Measurements from ENCODE around the gene TBX3.

DNA sequence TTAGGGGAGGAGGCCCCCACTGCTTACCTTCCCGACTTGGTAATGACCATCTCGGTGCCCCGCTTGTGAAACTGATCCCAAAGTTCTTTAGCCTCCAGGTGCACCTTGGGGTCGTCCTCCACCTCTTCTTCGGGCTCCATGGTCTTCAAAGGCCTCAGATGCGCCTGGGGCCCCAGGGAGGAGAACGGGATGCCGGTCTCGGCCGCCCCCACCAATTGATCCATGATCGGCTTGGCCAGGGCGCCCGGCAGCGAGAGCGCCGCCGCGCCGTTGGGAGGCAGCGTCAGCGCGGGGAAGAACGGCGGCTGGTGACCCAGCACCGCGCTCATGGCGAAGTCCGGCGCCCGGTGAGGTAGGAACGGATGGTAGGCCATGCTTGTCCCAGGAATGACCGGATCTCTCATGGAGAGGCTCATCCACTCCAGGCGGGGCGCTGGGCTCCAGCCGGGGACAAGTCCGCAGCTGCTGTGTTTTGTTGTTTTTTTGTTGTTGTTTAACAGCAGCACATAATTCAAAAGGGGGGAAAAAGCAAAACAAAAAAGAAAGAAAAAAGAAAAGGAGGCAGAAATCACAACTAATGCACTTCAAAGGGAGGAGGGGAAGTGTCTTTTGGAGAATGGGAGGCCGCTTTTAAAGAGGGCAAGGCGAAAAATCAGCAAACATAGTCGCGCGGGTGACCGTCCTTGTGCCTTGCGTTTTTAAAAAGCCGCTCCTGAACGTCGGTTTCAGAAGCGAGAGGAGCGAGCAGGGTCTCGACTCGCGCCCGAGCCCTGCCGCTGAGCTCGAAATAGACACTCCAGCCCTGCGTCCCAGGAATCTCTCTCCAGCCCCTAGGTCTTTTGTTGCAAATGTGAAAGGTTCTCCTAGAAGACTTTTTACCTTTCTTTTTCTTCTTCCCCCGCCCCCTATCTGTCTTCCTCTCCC, 928 bp downstream of the TBX3 start:
- TF ChIP-seq, protein P1, sequence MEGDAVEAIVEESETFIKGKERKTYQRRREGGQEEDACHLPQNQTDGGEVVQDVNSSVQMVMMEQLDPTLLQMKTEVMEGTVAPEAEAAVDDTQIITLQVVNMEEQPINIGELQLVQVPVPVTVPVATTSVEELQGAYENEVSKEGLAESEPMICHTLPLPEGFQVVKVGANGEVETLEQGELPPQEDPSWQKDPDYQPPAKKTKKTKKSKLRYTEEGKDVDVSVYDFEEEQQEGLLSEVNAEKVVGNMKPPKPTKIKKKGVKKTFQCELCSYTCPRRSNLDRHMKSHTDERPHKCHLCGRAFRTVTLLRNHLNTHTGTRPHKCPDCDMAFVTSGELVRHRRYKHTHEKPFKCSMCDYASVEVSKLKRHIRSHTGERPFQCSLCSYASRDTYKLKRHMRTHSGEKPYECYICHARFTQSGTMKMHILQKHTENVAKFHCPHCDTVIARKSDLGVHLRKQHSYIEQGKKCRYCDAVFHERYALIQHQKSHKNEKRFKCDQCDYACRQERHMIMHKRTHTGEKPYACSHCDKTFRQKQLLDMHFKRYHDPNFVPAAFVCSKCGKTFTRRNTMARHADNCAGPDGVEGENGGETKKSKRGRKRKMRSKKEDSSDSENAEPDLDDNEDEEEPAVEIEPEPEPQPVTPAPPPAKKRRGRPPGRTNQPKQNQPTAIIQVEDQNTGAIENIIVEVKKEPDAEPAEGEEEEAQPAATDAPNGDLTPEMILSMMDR (IDR thresholded peaks at IDR 0.05): no peak
- TF ChIP-seq EP300 (IDR thresholded peaks at IDR 0.05): no peak
- no peak for TF ChIP-seq POLR2A (IDR thresholded peaks at IDR 0.05)
- TF ChIP-seq POLR2AphosphoS5 (IDR thresholded peaks at IDR 0.05): no peak
